22Rv1 (cell line): ENCODE measurements around the gene JMJD6.

ENCODE experiments used
- CTCF ChIP-seq: fragments of 450-650 bp; IDR thresholded peaks from 2 replicates; pipeline ENCODE4 v1.5.1; 2017; ENCODE audit warnings: mild to moderate bottlenecking
- ZFX ChIP-seq: fragments of 450-650 bp; IDR thresholded peaks from 2 replicates; pipeline ENCODE4 v1.6.1; 2017; ENCODE audit warnings: antibody characterized with exemption, borderline replicate concordance

GRCh38 chr17:76747716-76748363 lies 21.4 kb upstream of the JMJD6 start:
- TF ChIP-seq CTCF (no peak), ZFX (no peak)
